Mammary epithelial cell (primary cell): ENCODE results near the gene KIFC3.

Source experiments
- EZH2 ChIP-seq: IDR thresholded peaks from 2 replicates; pipeline ENCODE4 v1.6.1; 2012; ENCODE audit warnings: low read length, inconsistent platforms, borderline replicate concordance
- TF ChIP-seq, protein P1 (sequence below), 2 donors: IDR thresholded peaks in 1 of 2; conservative IDR thresholded peaks in 1 of 2; 2 replicates each; pipeline ENCODE4 v1.5.1; 2011 to 2012; ENCODE audit warnings: inconsistent platforms in 2 of 2, low read length in 2 of 2, mild to moderate bottlenecking in 2 of 2, control low read depth in 1 of 2, low read depth in 1 of 2; ENCODE audit not compliant: insufficient read depth in 1 of 2; ENCODE audit errors: extremely low read depth in 1 of 2

DNA sequence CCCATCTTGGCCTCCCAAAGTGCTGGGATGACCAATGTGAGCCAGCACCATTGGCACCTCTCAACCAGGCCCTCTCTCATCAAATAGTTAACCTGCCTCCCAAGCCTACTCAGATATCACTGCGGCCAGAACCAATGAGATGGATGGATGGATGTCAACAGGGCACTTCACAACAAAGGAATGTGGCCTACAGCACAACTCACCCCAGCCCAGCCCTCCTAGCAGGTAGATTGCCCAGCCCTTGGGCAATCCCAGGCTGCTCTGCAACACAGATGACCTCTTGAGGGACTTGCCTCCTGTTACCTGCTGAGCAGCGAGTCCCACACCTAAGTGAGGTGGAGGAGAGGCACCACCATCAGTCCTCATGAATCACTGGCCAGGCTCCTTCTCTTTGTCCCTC lies 22.6 kb upstream of the KIFC3 start:
- TF ChIP-seq, protein P1, sequence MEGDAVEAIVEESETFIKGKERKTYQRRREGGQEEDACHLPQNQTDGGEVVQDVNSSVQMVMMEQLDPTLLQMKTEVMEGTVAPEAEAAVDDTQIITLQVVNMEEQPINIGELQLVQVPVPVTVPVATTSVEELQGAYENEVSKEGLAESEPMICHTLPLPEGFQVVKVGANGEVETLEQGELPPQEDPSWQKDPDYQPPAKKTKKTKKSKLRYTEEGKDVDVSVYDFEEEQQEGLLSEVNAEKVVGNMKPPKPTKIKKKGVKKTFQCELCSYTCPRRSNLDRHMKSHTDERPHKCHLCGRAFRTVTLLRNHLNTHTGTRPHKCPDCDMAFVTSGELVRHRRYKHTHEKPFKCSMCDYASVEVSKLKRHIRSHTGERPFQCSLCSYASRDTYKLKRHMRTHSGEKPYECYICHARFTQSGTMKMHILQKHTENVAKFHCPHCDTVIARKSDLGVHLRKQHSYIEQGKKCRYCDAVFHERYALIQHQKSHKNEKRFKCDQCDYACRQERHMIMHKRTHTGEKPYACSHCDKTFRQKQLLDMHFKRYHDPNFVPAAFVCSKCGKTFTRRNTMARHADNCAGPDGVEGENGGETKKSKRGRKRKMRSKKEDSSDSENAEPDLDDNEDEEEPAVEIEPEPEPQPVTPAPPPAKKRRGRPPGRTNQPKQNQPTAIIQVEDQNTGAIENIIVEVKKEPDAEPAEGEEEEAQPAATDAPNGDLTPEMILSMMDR (conservative IDR thresholded peaks at IDR 0.05 in 1 of 2, IDR thresholded peaks at IDR 0.05 in 1 of 2; ENCODE audit: extremely low read depth in 1 of 2, insufficient read depth in 1 of 2, low read depth in 1 of 2, low read length in 2 of 2): no peak
- no peak for TF ChIP-seq EZH2
